WTC11 (cell line): ENCODE data around the gene PHACTR2. TPM values are rescaled to one million over a fixed set of nuclear protein-coding genes. Genes with fewer than 3 reads are reported as not detected.

Experiments
- ATAC-seq: fragments of 200-7000 bp; cut with Tn5 transposase; 2 replicates; pipeline ENCODE4 v1.10.0; 2021; ENCODE audit warnings: mild to moderate bottlenecking, moderate library complexity
- CTCF ChIA-PET: fragments of 300-600 bp; sonication (Branson Sonifier 250); formaldehyde crosslinking; loops from one replicate; lab custom pipeline; 2021; ENCODE audit warnings: antibody characterized with exemption; lab: Charles Lee
- POLR2A ChIA-PET: fragments of 350-600 bp; sonication (Branson Sonifier 250); formaldehyde crosslinking; loops from one replicate; lab custom pipeline; 2021; ENCODE audit warnings: antibody characterized with exemption; lab: Charles Lee
- DNase-seq: peaks from one replicate; pipeline ENCODE4 v3.0.0; 2021; ENCODE audit warnings: low spot score
- H3K27ac Mint-ChIP-seq: 2 replicates; pipeline ENCODE4 v1.8.0; 2021; ENCODE audit warnings: mixed read lengths
- H3K27me3 Mint-ChIP-seq: 2 replicates; pipeline ENCODE4 v1.8.0; 2021; ENCODE audit warnings: low read depth, mild to moderate bottlenecking, moderate library complexity, mixed read lengths
- H3K36me3 Mint-ChIP-seq: 2 replicates; pipeline ENCODE4 v1.8.0; 2021; ENCODE audit warnings: mixed read lengths
- H3K4me1 Mint-ChIP-seq: 2 replicates; pipeline ENCODE4 v1.8.0; 2022; ENCODE audit warnings: mixed read lengths
- H3K4me3 Mint-ChIP-seq: 2 replicates; pipeline ENCODE4 v1.8.0; 2021; ENCODE audit warnings: mild to moderate bottlenecking, moderate library complexity, mixed read lengths
- H3K9me3 Mint-ChIP-seq: 2 replicates; pipeline ENCODE4 v1.8.0; 2021; ENCODE audit warnings: mixed read lengths
- ATF6 ChIP-seq: sonication (generic); formaldehyde crosslinking; IDR thresholded peaks from 2 replicates; pipeline ENCODE4 v1.8.1; 2023; ENCODE audit warnings: mild to moderate bottlenecking, missing genetic modification reagents
- FOXP1 ChIP-seq: sonication (generic); formaldehyde crosslinking; IDR thresholded peaks from 2 replicates; pipeline ENCODE4 v1.8.0; 2022; ENCODE audit warnings: missing genetic modification reagents, mild to moderate bottlenecking, moderate library complexity, borderline replicate concordance
- HMGXB4 ChIP-seq: sonication (generic); formaldehyde crosslinking; IDR thresholded peaks from 2 replicates; pipeline ENCODE4 v1.8.1; 2023; ENCODE audit warnings: mild to moderate bottlenecking, moderate library complexity, missing genetic modification reagents
- IRF2 ChIP-seq: sonication (generic); formaldehyde crosslinking; IDR thresholded peaks from 2 replicates; pipeline ENCODE4 v1.8.0; 2022; ENCODE audit warnings: low read depth, missing genetic modification reagents, borderline replicate concordance
- KAT7 ChIP-seq: sonication (generic); formaldehyde crosslinking; IDR thresholded peaks from 2 replicates; pipeline ENCODE4 v1.8.1; 2023; ENCODE audit warnings: missing genetic modification reagents, mild to moderate bottlenecking, borderline replicate concordance
- MYBL2 ChIP-seq: sonication (generic); formaldehyde crosslinking; IDR thresholded peaks from 2 replicates; pipeline ENCODE4 v1.8.1; 2023; ENCODE audit warnings: mild to moderate bottlenecking, moderate library complexity, missing genetic modification reagents
- NR2C2 ChIP-seq: sonication (generic); formaldehyde crosslinking; IDR thresholded peaks from 2 replicates; pipeline ENCODE4 v1.8.0; 2022; ENCODE audit warnings: mild to moderate bottlenecking, missing genetic modification reagents
- PRRX2 ChIP-seq: fragments of 250-450 bp; sonication (Bioruptor Pico); IDR thresholded peaks from 2 replicates; pipeline ENCODE4 v1.8.0; 2021; ENCODE audit warnings: mild to moderate bottlenecking
- SMAD3 ChIP-seq: sonication (generic); formaldehyde crosslinking; IDR thresholded peaks from 2 replicates; pipeline ENCODE4 v1.8.0; 2022; ENCODE audit warnings: missing genetic modification reagents, mild to moderate bottlenecking, borderline replicate concordance
- ZBTB21 ChIP-seq: sonication (generic); formaldehyde crosslinking; IDR thresholded peaks from 2 replicates; pipeline ENCODE4 v1.8.1; 2023; ENCODE audit warnings: mild to moderate bottlenecking, missing genetic modification reagents, borderline replicate concordance
- ZNF317 ChIP-seq: sonication (generic); formaldehyde crosslinking; IDR thresholded peaks from 2 replicates; pipeline ENCODE4 v1.8.1; 2023; ENCODE audit warnings: low read depth, mild to moderate bottlenecking, moderate library complexity, missing genetic modification reagents, borderline replicate concordance
- ZNF396 ChIP-seq: fragments of 250-450 bp; sonication (Bioruptor Pico); IDR thresholded peaks from 2 replicates; pipeline ENCODE4 v1.8.0; 2021; ENCODE audit warnings: mild to moderate bottlenecking, moderate library complexity, borderline replicate concordance
- ZNF416 ChIP-seq: fragments of 250-450 bp; sonication (Bioruptor Pico); IDR thresholded peaks from 2 replicates; pipeline ENCODE4 v1.9.0; 2021; ENCODE audit warnings: mild to moderate bottlenecking, inconsistent platforms
- total RNA-seq: library from RNA; stranded (reverse); gene quantifications from 3 replicates; pipeline ENCODE4 v1.2.3, GENCODE V29; 2021
- TF ChIP-seq, protein P1 (sequence below): fragments of 250-450 bp; sonication (Bioruptor Pico); IDR thresholded peaks from 2 replicates; pipeline ENCODE4 v1.9.0; 2021; ENCODE audit warnings: mild to moderate bottlenecking
- TF ChIP-seq, protein P2 (sequence below): fragments of 250-450 bp; sonication (Bioruptor Pico); IDR thresholded peaks from 2 replicates; pipeline ENCODE4 v1.9.0; 2021; ENCODE audit warnings: mild to moderate bottlenecking, borderline replicate concordance
- TF ChIP-seq, protein P3 (sequence below): fragments of 250-450 bp; sonication (Bioruptor Pico); IDR thresholded peaks from 2 replicates; pipeline ENCODE4 v1.9.0; 2021; ENCODE audit warnings: mild to moderate bottlenecking

PHACTR2 gene
- total RNA-seq, 1 experiment from 2014 or later, result 90.5 TPM

DNA sequence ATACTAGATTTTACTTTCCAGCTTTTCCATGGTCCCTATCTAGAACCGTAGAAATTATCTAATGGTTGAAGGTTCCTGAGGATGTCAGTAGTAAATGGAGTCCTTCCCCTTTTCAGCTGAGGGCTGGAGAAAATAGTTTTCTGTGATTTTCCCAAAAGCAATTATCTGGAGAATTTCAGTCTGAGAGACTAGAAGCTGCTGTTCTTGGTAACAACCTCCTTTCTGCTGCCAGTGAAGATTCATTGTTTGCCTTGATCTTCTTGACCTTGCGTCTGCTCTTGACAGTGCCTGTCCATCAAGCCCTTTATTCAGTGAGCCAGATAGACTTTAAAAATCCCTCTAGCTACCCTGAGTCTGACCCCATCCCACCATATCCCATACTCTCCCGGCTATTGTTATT is 73.1 kb downstream of the PHACTR2 start:
- Mint-ChIP-seq H3K27ac (peak overlapping the region; percentile 93), H3K4me3 (no peak overlapping the region), H3K27me3 (no peaks in the 10 kb centered on the region), H3K9me3 (no peaks in the 10 kb centered on the region), H3K4me1 (peaks cover 73% of the 10 kb centered on the region), H3K36me3 (peaks cover 19% of the 10 kb centered on the region)
- no peak for TF ChIP-seq MYBL2 (CRISPR knock-in tag)
- TF ChIP-seq SMAD3 (CRISPR knock-in tag), result no peak
- no peak for TF ChIP-seq HMGXB4
- TF ChIP-seq, protein P1, sequence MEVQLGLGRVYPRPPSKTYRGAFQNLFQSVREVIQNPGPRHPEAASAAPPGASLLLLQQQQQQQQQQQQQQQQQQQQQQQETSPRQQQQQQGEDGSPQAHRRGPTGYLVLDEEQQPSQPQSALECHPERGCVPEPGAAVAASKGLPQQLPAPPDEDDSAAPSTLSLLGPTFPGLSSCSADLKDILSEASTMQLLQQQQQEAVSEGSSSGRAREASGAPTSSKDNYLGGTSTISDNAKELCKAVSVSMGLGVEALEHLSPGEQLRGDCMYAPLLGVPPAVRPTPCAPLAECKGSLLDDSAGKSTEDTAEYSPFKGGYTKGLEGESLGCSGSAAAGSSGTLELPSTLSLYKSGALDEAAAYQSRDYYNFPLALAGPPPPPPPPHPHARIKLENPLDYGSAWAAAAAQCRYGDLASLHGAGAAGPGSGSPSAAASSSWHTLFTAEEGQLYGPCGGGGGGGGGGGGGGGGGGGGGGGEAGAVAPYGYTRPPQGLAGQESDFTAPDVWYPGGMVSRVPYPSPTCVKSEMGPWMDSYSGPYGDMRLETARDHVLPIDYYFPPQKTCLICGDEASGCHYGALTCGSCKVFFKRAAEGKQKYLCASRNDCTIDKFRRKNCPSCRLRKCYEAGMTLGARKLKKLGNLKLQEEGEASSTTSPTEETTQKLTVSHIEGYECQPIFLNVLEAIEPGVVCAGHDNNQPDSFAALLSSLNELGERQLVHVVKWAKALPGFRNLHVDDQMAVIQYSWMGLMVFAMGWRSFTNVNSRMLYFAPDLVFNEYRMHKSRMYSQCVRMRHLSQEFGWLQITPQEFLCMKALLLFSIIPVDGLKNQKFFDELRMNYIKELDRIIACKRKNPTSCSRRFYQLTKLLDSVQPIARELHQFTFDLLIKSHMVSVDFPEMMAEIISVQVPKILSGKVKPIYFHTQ (CRISPR knock-in tag), result no peak
- TF ChIP-seq, protein P2, sequence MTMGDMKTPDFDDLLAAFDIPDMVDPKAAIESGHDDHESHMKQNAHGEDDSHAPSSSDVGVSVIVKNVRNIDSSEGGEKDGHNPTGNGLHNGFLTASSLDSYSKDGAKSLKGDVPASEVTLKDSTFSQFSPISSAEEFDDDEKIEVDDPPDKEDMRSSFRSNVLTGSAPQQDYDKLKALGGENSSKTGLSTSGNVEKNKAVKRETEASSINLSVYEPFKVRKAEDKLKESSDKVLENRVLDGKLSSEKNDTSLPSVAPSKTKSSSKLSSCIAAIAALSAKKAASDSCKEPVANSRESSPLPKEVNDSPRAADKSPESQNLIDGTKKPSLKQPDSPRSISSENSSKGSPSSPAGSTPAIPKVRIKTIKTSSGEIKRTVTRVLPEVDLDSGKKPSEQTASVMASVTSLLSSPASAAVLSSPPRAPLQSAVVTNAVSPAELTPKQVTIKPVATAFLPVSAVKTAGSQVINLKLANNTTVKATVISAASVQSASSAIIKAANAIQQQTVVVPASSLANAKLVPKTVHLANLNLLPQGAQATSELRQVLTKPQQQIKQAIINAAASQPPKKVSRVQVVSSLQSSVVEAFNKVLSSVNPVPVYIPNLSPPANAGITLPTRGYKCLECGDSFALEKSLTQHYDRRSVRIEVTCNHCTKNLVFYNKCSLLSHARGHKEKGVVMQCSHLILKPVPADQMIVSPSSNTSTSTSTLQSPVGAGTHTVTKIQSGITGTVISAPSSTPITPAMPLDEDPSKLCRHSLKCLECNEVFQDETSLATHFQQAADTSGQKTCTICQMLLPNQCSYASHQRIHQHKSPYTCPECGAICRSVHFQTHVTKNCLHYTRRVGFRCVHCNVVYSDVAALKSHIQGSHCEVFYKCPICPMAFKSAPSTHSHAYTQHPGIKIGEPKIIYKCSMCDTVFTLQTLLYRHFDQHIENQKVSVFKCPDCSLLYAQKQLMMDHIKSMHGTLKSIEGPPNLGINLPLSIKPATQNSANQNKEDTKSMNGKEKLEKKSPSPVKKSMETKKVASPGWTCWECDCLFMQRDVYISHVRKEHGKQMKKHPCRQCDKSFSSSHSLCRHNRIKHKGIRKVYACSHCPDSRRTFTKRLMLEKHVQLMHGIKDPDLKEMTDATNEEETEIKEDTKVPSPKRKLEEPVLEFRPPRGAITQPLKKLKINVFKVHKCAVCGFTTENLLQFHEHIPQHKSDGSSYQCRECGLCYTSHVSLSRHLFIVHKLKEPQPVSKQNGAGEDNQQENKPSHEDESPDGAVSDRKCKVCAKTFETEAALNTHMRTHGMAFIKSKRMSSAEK, result no peak
- TF ChIP-seq ZNF416, result no peak
- TF ChIP-seq ATF6 (CRISPR knock-in tag), result no peak
- TF ChIP-seq NR2C2 (CRISPR knock-in tag), result no peak
- TF ChIP-seq IRF2 (CRISPR knock-in tag), result no peak
- no peak for TF ChIP-seq ZNF396 (CRISPR knock-in tag)
- no peak for TF ChIP-seq ZBTB21 (CRISPR knock-in tag)
- TF ChIP-seq, protein P3, sequence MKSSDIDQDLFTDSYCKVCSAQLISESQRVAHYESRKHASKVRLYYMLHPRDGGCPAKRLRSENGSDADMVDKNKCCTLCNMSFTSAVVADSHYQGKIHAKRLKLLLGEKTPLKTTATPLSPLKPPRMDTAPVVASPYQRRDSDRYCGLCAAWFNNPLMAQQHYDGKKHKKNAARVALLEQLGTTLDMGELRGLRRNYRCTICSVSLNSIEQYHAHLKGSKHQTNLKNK (CRISPR knock-in tag), result no peak
- no peak for TF ChIP-seq ZNF317 (CRISPR knock-in tag)
- TF ChIP-seq FOXP1 (CRISPR knock-in tag), result no peak
- TF ChIP-seq PRRX2 (CRISPR knock-in tag), result no peak
- no peak for TF ChIP-seq KAT7
- ATAC-seq (no peak), DNase-seq (no peak)
- POLR2A ChIA-PET, result no interaction called here
- CTCF ChIA-PET, result interaction anchor here (0.6 to 1.6 kb wide), 5 partner anchors 9 to 189 kb away, joined by 3 to 4 read pairs (median 4); no protein-coding TSS in a partner anchor
